PC-9 (cell line): Measurements from ENCODE around the gene UBQLN1. TPM values are rescaled to one million over a fixed set of nuclear protein-coding genes. Genes with fewer than 3 reads are reported as not detected.

Source experiments
- BruUV-seq: library from RNA; stranded (reverse); fragments of 400-500 nt; replicated peaks from 2 replicates; lab custom pipeline; 2021; lab: Mats Ljungman, UMichigan
- CTCF ChIA-PET: fragments of 300-600 bp; sonication (Branson Sonifier 250); formaldehyde crosslinking; loops from one replicate; lab custom pipeline; 2022; ENCODE audit warnings: antibody characterized with exemption; lab: Charles Lee
- POLR2A ChIA-PET: fragments of 300-600 bp; sonication (Branson Sonifier 250); formaldehyde crosslinking; loops from one replicate; lab custom pipeline; 2022; ENCODE audit warnings: antibody characterized with exemption; ENCODE audit not compliant: unreplicated experiment; lab: Charles Lee
- DNase-seq, 2 experiments: peaks; one replicate each; pipeline versions ENCODE4 v3.0.0 to v3.0.0-alpha.2; 2015 to 2022; ENCODE audit warnings: mixed read lengths in 1 of 2
- H2AFZ ChIP-seq: fragments of 200-600 bp; sonication (generic); 2 replicates; pipeline ENCODE4 v1.8.1; 2017; ENCODE audit warnings: antibody characterized with exemption
- H3F3A ChIP-seq: fragments of 200-600 bp; sonication (generic); 2 replicates; pipeline ENCODE4 v1.8.1; 2017; ENCODE audit warnings: antibody characterized with exemption, mild to moderate bottlenecking, low read depth; ENCODE audit not compliant: insufficient read depth
- H3K27ac ChIP-seq: fragments of 200-600 bp; sonication (generic); 2 replicates; pipeline ENCODE4 v1.6.1; 2016; ENCODE audit warnings: mixed run types
- H3K27me3 ChIP-seq: fragments of 200-600 bp; sonication (generic); 2 replicates; pipeline ENCODE4 v1.6.1; 2016; ENCODE audit warnings: low read depth, mixed run types; ENCODE audit not compliant: insufficient read depth
- H3K36me3 ChIP-seq: fragments of 200-600 bp; sonication (generic); 2 replicates; pipeline ENCODE4 v1.6.1; 2016; ENCODE audit warnings: low read depth, mixed run types
- H3K4me1 ChIP-seq: fragments of 200-600 bp; sonication (generic); replicated peaks from 2 replicates; pipeline ENCODE4 v1.6.1; 2016; ENCODE audit warnings: mixed run types; ENCODE audit not compliant: insufficient read depth
- H3K4me2 ChIP-seq: fragments of 200-600 bp; sonication (generic); 2 replicates; pipeline ENCODE4 v1.6.1; 2017; ENCODE audit warnings: mixed run types
- H3K4me3 ChIP-seq: fragments of 200-600 bp; sonication (generic); 2 replicates; pipeline ENCODE4 v1.6.1; 2016; ENCODE audit warnings: mixed run types
- H3K79me2 ChIP-seq: fragments of 200-600 bp; sonication (generic); 2 replicates; pipeline ENCODE4 v1.6.1; 2017; ENCODE audit warnings: low read depth, mixed run types
- H3K9me2 ChIP-seq: fragments of 200-600 bp; sonication (generic); 2 replicates; pipeline ENCODE4 v1.8.1; 2017; ENCODE audit warnings: mild to moderate bottlenecking; ENCODE audit not compliant: insufficient read depth
- H3K9me3 ChIP-seq: fragments of 200-600 bp; sonication (generic); 2 replicates; pipeline ENCODE4 v1.8.1; 2016; ENCODE audit warnings: low read depth; ENCODE audit not compliant: insufficient read depth
- H4K20me1 ChIP-seq: fragments of 200-600 bp; sonication (generic); 2 replicates; pipeline ENCODE4 v1.8.1; 2017; ENCODE audit not compliant: insufficient read depth
- EZH2 ChIP-seq: fragments of 200-600 bp; sonication (generic); IDR thresholded peaks from 2 replicates; pipeline ENCODE4 v1.8.0; 2017; ENCODE audit warnings: antibody characterized with exemption, low read depth
- intact Hi-C: fragments of 100-400 bp; cut with micrococcal nuclease; formaldehyde crosslinking; loops from one replicate; pipeline ENCODE4 v1.10.0; 2022; ENCODE audit not compliant: unreplicated experiment
- total RNA-seq: library from RNA; stranded (reverse); gene quantifications from 2 replicates; pipeline ENCODE4 v1.2.3, GENCODE V29; 2021
- TF ChIP-seq, protein P1 (sequence below): fragments of 200-600 bp; sonication (generic); conservative IDR thresholded peaks from 2 replicates; pipeline ENCODE4 v1.6.1; 2017; ENCODE audit warnings: mixed run types, antibody characterized with exemption, mild to moderate bottlenecking, moderate library complexity

The UBQLN1 gene
- total RNA-seq, 1 experiment from 2014 or later = 129 TPM

DNA sequence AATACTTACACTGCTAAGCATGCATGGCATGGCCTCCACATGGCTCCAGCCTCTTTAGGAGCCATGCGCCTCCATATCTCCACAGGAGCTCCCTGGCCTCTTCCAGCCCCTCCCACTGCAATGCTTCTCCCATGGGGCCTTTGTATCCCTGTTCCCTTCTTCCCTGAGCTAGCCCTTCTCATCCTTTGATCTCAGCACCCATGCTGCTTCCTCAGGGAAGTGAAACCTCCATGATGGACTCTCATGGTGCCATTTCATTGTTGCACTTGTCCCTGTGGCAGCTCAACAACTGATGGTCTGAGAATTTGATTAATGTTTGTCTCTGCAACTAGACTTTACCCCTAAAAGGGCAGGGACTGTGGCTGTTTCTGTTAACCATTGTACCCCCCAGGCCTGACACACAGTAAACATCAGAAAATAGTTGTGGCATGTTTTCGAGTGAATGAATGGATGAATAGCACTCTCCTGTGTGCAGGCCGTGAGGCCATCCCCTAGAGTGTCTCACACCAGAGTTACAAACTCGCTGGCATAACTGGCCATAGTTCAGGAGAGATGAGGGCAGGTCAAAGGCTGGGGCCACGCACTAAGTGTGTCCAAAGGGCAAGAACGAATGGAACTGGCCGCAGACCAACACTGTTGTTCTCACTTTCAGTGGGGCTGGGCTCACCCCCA lies 78.2 kb downstream of the UBQLN1 start:
- Histone ChIP-seq H3K9me3 (no peaks in the 10 kb centered on the region), H3K27me3 (no peaks in the 10 kb centered on the region), H2AFZ (no peak overlapping the region), H3K27ac (no peak overlapping the region), H3K4me3 (no peak overlapping the region), H3K79me2 (no peaks in the 10 kb centered on the region), H3K4me1 (no peaks in the 10 kb centered on the region; the same call in 1 of the 2 replicates), H3F3A (peaks cover 5% of the 10 kb centered on the region; the same call in 1 of the 2 replicates), H3K36me3 (no peaks in the 10 kb centered on the region), H3K9me2 (no peaks in the 10 kb centered on the region), H4K20me1 (no peaks in the 10 kb centered on the region; the same call in 1 of the 2 replicates), H3K4me2 (no peak overlapping the region)
- BruUV-seq = no TSS peak
- CTCF ChIA-PET = interaction anchor here (0.6 kb wide), 1 partner anchor 323 kb away, joined by 6 read pairs; no protein-coding TSS in a partner anchor
- DNase-seq = no peak
- POLR2A ChIA-PET = no interaction called here
- no peak for TF ChIP-seq EZH2
- TF ChIP-seq, protein P1, sequence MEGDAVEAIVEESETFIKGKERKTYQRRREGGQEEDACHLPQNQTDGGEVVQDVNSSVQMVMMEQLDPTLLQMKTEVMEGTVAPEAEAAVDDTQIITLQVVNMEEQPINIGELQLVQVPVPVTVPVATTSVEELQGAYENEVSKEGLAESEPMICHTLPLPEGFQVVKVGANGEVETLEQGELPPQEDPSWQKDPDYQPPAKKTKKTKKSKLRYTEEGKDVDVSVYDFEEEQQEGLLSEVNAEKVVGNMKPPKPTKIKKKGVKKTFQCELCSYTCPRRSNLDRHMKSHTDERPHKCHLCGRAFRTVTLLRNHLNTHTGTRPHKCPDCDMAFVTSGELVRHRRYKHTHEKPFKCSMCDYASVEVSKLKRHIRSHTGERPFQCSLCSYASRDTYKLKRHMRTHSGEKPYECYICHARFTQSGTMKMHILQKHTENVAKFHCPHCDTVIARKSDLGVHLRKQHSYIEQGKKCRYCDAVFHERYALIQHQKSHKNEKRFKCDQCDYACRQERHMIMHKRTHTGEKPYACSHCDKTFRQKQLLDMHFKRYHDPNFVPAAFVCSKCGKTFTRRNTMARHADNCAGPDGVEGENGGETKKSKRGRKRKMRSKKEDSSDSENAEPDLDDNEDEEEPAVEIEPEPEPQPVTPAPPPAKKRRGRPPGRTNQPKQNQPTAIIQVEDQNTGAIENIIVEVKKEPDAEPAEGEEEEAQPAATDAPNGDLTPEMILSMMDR = no peak
- intact Hi-C loops = no loop called here

DNA sequence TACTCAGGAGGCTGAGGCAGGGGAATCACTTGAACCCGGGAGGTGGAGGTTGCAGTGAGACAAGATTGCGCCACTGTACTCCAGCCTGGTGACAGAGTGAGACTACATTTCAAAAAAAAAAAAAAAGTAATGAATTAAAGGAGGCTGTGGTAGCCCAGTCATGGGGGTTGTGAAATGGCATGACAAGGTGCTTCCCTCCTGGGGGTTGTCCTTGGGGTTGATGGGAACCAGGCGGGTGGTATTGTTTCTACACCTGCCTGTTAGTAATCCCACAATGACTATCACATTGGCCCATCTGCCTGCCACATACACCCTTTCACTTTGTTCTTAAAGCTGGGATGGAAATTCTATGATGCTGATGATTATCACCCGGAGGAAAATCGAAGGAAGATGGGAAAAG lies 79.2 kb downstream of the UBQLN1 start:
- no TSS peak for BruUV-seq

DNA sequence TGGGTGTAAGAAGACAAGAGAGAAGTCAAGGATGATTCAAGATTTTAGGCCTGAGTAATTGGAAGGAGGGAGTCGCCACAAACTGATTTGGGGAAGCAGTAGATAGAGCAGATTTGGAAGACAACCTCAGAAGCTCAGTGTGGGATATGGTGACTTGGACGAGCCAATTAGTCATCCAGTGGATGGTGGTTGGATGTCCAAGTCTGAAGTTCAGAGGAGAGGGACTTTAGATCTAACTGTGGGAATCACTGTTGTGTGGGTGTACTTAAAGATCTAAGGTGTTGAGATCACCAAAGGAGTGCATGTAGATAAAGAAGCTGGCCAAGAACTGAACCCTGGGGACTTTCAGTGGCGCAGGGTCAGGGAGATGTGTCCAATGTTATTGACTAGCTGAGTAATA lies 82.6 kb downstream of the UBQLN1 start:
- ChIA-PET CTCF (no interaction called here), POLR2A (no interaction called here)
- TF ChIP-seq EZH2 = no peak
- TF ChIP-seq, protein P1 = no peak
- no peak overlapping the region for H2AFZ ChIP-seq
- DNase-seq = no peak
- no peak overlapping the region for H3K4me2 ChIP-seq
- no peaks in the 10 kb centered on the region for H3K27me3 ChIP-seq
- no peaks in the 10 kb centered on the region for H3K79me2 ChIP-seq
- peaks cover 15% of the 10 kb centered on the region for H3F3A ChIP-seq
- no peak overlapping the region for H3K27ac ChIP-seq
- H3K4me3 ChIP-seq = no peak overlapping the region
- H3K4me1 ChIP-seq = peaks cover 9% of the 10 kb centered on the region
- H3K9me2 ChIP-seq = no peaks in the 10 kb centered on the region
- H3K9me3 ChIP-seq = no peaks in the 10 kb centered on the region
- no peaks in the 10 kb centered on the region for H3K36me3 ChIP-seq
- intact Hi-C loops = no loop called here
- no TSS peak for BruUV-seq
- H4K20me1 ChIP-seq = no peaks in the 10 kb centered on the region

More for the DNA sequence above, 79.2 kb downstream of the UBQLN1 start:
- Histone ChIP-seq H3K9me2 (no peaks in the 10 kb centered on the region), H3K9me3 (no peaks in the 10 kb centered on the region), H3K27ac (no peak overlapping the region), H3K4me2 (no peak overlapping the region), H2AFZ (no peak overlapping the region), H3K27me3 (no peaks in the 10 kb centered on the region), H3K4me3 (no peak overlapping the region), H3K79me2 (no peaks in the 10 kb centered on the region), H3K4me1 (peaks cover 9% of the 10 kb centered on the region), H3K36me3 (no peaks in the 10 kb centered on the region), H4K20me1 (no peaks in the 10 kb centered on the region), H3F3A (peaks cover 5% of the 10 kb centered on the region; the same call in 1 of the 2 replicates)
- DNase-seq = no peak
- POLR2A ChIA-PET = no interaction called here
- TF ChIP-seq, protein P1 = no peak
- TF ChIP-seq EZH2 = no peak
- CTCF ChIA-PET = interaction anchor here (0.7 kb wide), 1 partner anchor 293 kb away, joined by 3 read pairs; no protein-coding TSS in a partner anchor
- intact Hi-C loops = no loop called here
